Ovary (tissue), 9 donors: Measurements from ENCODE around the gene TMEM117. TPM values are rescaled to one million over a fixed set of nuclear protein-coding genes. Genes with fewer than 3 reads are reported as not detected.

Source experiments
- DNase-seq, 5 donors: peaks; one replicate each; pipeline ENCODE4 v3.0.0-alpha.2; 2019 to 2020
- H3K27ac ChIP-seq, 2 donors: fragments of 200-600 bp; one replicate each; pipeline versions ENCODE4 v1.5.1 to v1.8.0; 2019 to 2022
- H3K27me3 ChIP-seq: fragments of 200-600 bp; one replicate; pipeline ENCODE4 v1.8.0; 2022
- H3K36me3 ChIP-seq: fragments of 200-600 bp; sonication (generic); one replicate; pipeline ENCODE4 v1.5.1; 2019
- H3K4me1 ChIP-seq: one replicate; pipeline ENCODE4 v1.8.1; 2013; ENCODE audit warnings: mild to moderate bottlenecking, moderate library complexity; ENCODE audit not compliant: insufficient read depth
- H3K4me3 ChIP-seq: fragments of 200-600 bp; sonication (generic); one replicate; pipeline ENCODE4 v1.5.1; 2017
- H3K9me3 ChIP-seq, 2 donors: fragments of 200-600 bp in 1 of 2; sonication (generic) in 1 of 2; one replicate each; pipeline versions ENCODE4 v1.5.1 to v1.8.1; 2013 to 2019; ENCODE audit warnings: mild to moderate bottlenecking in 1 of 2, moderate library complexity in 1 of 2
- EP300 ChIP-seq: sonication (generic); formaldehyde crosslinking; IDR thresholded peaks from one replicate; pipeline ENCODE4 v1.6.1; 2017; ENCODE audit warnings: antibody characterized with exemption
- POLR2A ChIP-seq: fragments of 450-650 bp; IDR thresholded peaks from one replicate; pipeline ENCODE4 v1.6.1; 2017; ENCODE audit warnings: antibody characterized with exemption, mild to moderate bottlenecking, moderate library complexity
- WGBS, 3 donors: extraction: QIAGEN DNeasy Blood & Tissue Kit in 1 of 3; methylation state at CpG; one replicate each; pipeline versions ENCODE4 v1.1.5 to v1.1.7; 2013 to 2017; 5-methylcytosine and 5-hydroxymethylcytosine counted together
- intact Hi-C, 4 donors: fragments of 100-400 bp; cut with DNase I; formaldehyde crosslinking; loops; one replicate each; pipeline versions ENCODE4 v1.11.0 to v1.15.1; 2022 to 2023
- polyA plus RNA-seq, 2 donors: library from polyadenylated mRNA; stranded (reverse); fragments of 200-250 nt in 1 of 2; fragments of 350-450 nt in 1 of 2; fragmentation: Illumina TruSeq in 1 of 2; extraction: RNeasy Lipid Tissue Mini Kit (QIAGEN cat#74804) in 1 of 2; gene quantifications; one replicate each; pipeline ENCODE4 v1.2.3, GENCODE V29; 2013 to 2014
- total RNA-seq, 7 donors: library from RNA; depleted of rRNA in 2 of 7; stranded (reverse); fragments of >200 nt in 2 of 7; fragmentation: NEBNext Ultra II Directional in 3 of 7; extraction: Animal tissue kit (Norgen Biotek cat#: 25700) in 3 of 7; gene quantifications; one replicate each; pipeline versions ENCODE4 v1.1.0 to v1.2.4, GENCODE V29; 2016 to 2023
- TF ChIP-seq, protein P1 (sequence below), 3 donors: fragments of 450-650 bp in 2 of 3; fragments of 200-600 bp in 1 of 3; IDR thresholded peaks; one replicate each; pipeline versions ENCODE4 v1.5.1 to v1.8.0; 2016 to 2022; ENCODE audit warnings: antibody characterized with exemption in 3 of 3, mild to moderate bottlenecking in 1 of 3
- donor health status: DM: no; HTN: no; CAD: no; lungs with moderate emphysema.
- donor health status: DM: no; HTN: no; CAD: no.
- donor health status: Bipolar disorder and iron deficiency.
- donor health status: DM: yes; HTN: yes; CAD: no.
- donor health status: DM: no; HTN: no; CAD: no.
- donor health status: DM: yes; HTN: yes; CAD: no.

The TMEM117 gene
- total and polyA plus RNA-seq, 9 donors = 3.5 to 19.3 (median 6.3) TPM

GRCh38 chr12:44159216-44159615 is 323.3 kb downstream of the TMEM117 start:
- Histone ChIP-seq H3K27ac (no peak overlapping the region), H3K9me3 (no peaks in the 10 kb centered on the region), H3K4me1 (no peaks in the 10 kb centered on the region), H3K4me3 (no peak overlapping the region), H3K36me3 (no peaks in the 10 kb centered on the region), H3K27me3 (no peaks in the 10 kb centered on the region)
- no peak for DNase-seq
- intact Hi-C loops = no loop called here
- TF ChIP-seq, protein P1, sequence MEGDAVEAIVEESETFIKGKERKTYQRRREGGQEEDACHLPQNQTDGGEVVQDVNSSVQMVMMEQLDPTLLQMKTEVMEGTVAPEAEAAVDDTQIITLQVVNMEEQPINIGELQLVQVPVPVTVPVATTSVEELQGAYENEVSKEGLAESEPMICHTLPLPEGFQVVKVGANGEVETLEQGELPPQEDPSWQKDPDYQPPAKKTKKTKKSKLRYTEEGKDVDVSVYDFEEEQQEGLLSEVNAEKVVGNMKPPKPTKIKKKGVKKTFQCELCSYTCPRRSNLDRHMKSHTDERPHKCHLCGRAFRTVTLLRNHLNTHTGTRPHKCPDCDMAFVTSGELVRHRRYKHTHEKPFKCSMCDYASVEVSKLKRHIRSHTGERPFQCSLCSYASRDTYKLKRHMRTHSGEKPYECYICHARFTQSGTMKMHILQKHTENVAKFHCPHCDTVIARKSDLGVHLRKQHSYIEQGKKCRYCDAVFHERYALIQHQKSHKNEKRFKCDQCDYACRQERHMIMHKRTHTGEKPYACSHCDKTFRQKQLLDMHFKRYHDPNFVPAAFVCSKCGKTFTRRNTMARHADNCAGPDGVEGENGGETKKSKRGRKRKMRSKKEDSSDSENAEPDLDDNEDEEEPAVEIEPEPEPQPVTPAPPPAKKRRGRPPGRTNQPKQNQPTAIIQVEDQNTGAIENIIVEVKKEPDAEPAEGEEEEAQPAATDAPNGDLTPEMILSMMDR (IDR thresholded peaks at IDR 0.05) = no peak
- TF ChIP-seq POLR2A (no peak), EP300 (no peak)

DNA sequence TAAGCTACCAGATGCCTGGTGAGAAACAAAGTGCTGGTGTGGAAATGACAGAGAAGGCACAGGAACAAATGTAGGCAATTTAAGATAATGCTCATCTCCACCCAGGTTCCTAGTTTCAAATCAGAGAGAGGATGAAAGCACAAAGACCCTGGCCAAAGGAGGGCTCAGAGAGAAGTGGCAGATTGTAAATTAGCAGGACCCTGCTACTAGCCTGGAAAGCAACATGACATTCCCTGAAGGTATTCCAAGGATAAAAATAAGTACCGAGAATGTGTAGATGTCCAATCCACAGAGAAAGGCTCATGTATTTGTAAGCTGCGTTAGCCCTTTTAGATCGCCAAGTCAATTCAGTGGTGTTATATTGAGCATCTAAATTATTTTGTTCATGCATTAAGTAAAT is 324.0 kb downstream of the TMEM117 start:
- TF ChIP-seq, protein P1 (IDR thresholded peaks at IDR 0.05) = no peak
- TF ChIP-seq POLR2A (no peak), EP300 (no peak)
- Histone ChIP-seq H3K4me1 (no peaks in the 10 kb centered on the region), H3K27ac (no peak overlapping the region), H3K36me3 (no peaks in the 10 kb centered on the region), H3K4me3 (no peak overlapping the region), H3K27me3 (no peaks in the 10 kb centered on the region), H3K9me3 (no peaks in the 10 kb centered on the region)
- DNase-seq = no peak
- 95 to 98% (median 96%) methylated on average over 3 of the region's 3 CpGs for WGBS, 3 donors
- intact Hi-C loops = no loop called here

- no peak for DNase-seq
- intact Hi-C loops = no loop called here
- WGBS, 3 donors = 91 to 94% (median 91%) methylated on average over 3 of the region's 3 CpGs
- no peaks in the 10 kb centered on the region for H3K27me3 ChIP-seq
- H3K9me3 ChIP-seq = no peaks in the 10 kb centered on the region
- TF ChIP-seq EP300 = no peak
- TF ChIP-seq POLR2A = no peak
- no peaks in the 10 kb centered on the region for H3K4me1 ChIP-seq
- H3K36me3 ChIP-seq = no peaks in the 10 kb centered on the region
- H3K27ac ChIP-seq = no peak overlapping the region
- H3K4me3 ChIP-seq = no peak overlapping the region
Measured at GRCh38 chr12:44162961-44163360, 327.1 kb downstream of the TMEM117 start.

DNA sequence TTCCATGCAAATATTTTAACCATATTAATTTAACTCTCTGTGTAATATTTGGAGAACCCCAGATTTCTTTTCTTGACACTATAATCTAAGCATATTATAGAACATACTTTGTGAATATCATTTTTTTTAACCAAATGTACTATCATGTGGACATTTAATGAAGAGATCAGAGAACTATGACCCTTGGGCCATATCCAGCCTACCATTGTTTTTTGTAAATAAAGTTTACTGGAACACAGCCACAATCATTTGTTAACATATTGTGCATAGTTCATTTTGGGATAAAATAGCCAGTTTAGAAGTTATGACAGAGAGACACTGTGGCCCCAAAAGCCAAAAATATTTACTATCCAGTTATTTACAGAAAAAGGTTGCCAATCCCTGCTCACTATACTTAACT is 338.2 kb downstream of the TMEM117 start:
- no peaks in the 10 kb centered on the region for H3K9me3 ChIP-seq
- TF ChIP-seq, protein P1 (IDR thresholded peaks at IDR 0.05) = no peak
- intact Hi-C loops = no loop called here

GRCh38 chr12:44184499-44185206 is 348.8 kb downstream of the TMEM117 start:
- WGBS, 3 donors = 84 to 91% (median 87%) methylated on average over 4 of the region's 4 CpGs
- H3K4me1 ChIP-seq = no peaks in the 10 kb centered on the region
- H3K36me3 ChIP-seq = no peaks in the 10 kb centered on the region
- no peaks in the 10 kb centered on the region for H3K9me3 ChIP-seq
- no peak overlapping the region for H3K4me3 ChIP-seq
- no peak overlapping the region for H3K27ac ChIP-seq
- TF ChIP-seq, protein P1 (IDR thresholded peaks at IDR 0.05) = no peak
- no peak for TF ChIP-seq POLR2A
- no peak for TF ChIP-seq EP300
- no peak for DNase-seq
- intact Hi-C loops = no loop called here
- H3K27me3 ChIP-seq = no peaks in the 10 kb centered on the region

More for the DNA sequence above, 338.2 kb downstream of the TMEM117 start:
- no peak overlapping the region for H3K4me3 ChIP-seq
- no peaks in the 10 kb centered on the region for H3K27me3 ChIP-seq
- no peak for DNase-seq
- no peaks in the 10 kb centered on the region for H3K4me1 ChIP-seq
- H3K36me3 ChIP-seq = no peaks in the 10 kb centered on the region
- H3K27ac ChIP-seq = no peak overlapping the region
